SK-N-SH treated with all-trans-retinoic acid at 6 μM for 48 hours (cell line): ENCODE measurements around the gene RNF138.
"Not testable (repeated sequence)": the region's sequence is repeated elsewhere in the genome, so short reads cannot be mapped to it uniquely, and the experiment has no call there.

ENCODE experiments used
- ATAC-seq: fragments of 200-7000 bp; cut with Tn5 transposase; 3 replicates; pipeline ENCODE4 v1.9.1; 2020; ENCODE audit warnings: mild to moderate bottlenecking, moderate library complexity
- CREB5 ChIP-seq: fragments of 250-450 bp; sonication (Bioruptor Pico); IDR thresholded peaks from 2 replicates; pipeline ENCODE4 v1.5.1; 2020; ENCODE audit warnings: low read depth, mild to moderate bottlenecking, moderate library complexity
- CSRNP3 ChIP-seq: fragments of 250-450 bp; sonication (Bioruptor Pico); IDR thresholded peaks from 2 replicates; pipeline ENCODE4 v1.5.1; 2021; ENCODE audit warnings: mild to moderate bottlenecking, moderate library complexity
- ISL1 ChIP-seq: fragments of 250-450 bp; sonication (Bioruptor Pico); IDR thresholded peaks from 2 replicates; pipeline ENCODE4 v2.1.2; 2022; ENCODE audit warnings: mild to moderate bottlenecking, moderate library complexity
- POU6F1 ChIP-seq: fragments of 250-450 bp; sonication (Bioruptor Pico); IDR thresholded peaks from 2 replicates; pipeline ENCODE4 v1.8.0; 2021; ENCODE audit warnings: low read depth, mild to moderate bottlenecking, moderate library complexity, borderline replicate concordance
- PPARA ChIP-seq: fragments of 250-450 bp; sonication (Bioruptor Pico); IDR thresholded peaks from 2 replicates; pipeline ENCODE4 v1.5.0; 2020; ENCODE audit warnings: mild to moderate bottlenecking, borderline replicate concordance
- SNAI2 ChIP-seq: fragments of 250-450 bp; sonication (Bioruptor Pico); IDR thresholded peaks from 2 replicates; pipeline ENCODE4 v1.5.0; 2020; ENCODE audit warnings: mild to moderate bottlenecking, moderate library complexity
- ZFP30 ChIP-seq: fragments of 450-650 bp; formaldehyde crosslinking; IDR thresholded peaks from 2 replicates; pipeline ENCODE4 v1.5.0; 2022; ENCODE audit warnings: mild to moderate bottlenecking, moderate library complexity
- ZNF70 ChIP-seq: fragments of 450-650 bp; formaldehyde crosslinking; IDR thresholded peaks from 2 replicates; pipeline ENCODE4 v1.5.0; 2020; ENCODE audit warnings: mild to moderate bottlenecking, moderate library complexity

RNF138 gene

GRCh38 chr18:32174719-32175118 is 83.0 kb downstream of the RNF138 start (continued):
- TF ChIP-seq CSRNP3 (CRISPR knock-in tag) (no peak), CREB5 (no peak), POU6F1 (CRISPR knock-in tag) (no peak), ZFP30 (CRISPR knock-in tag) (no peak), PPARA (CRISPR knock-in tag) (no peak)

GRCh38 chr18:32175265-32175664 is 83.6 kb downstream of the RNF138 start:
- no peak for TF ChIP-seq ISL1
- TF ChIP-seq SNAI2, result no peak
- TF ChIP-seq, all 23 proteins: peak for 0
- ATAC-seq, result no peak

GRCh38 chr18:32176745-32177144 is 85.1 kb downstream of the RNF138 start:
- ATAC-seq, result not testable (repeated sequence)

GRCh38 chr18:32177530-32177929 is 85.9 kb downstream of the RNF138 start:
- no peak for ATAC-seq
- TF ChIP-seq ZNF70 (CRISPR knock-in tag), result no peak
- TF ChIP-seq ISL1, result no peak
- TF ChIP-seq PPARA (CRISPR knock-in tag), result no peak
- no peak for TF ChIP-seq ZFP30 (CRISPR knock-in tag)
- TF ChIP-seq, all 23 proteins: peak for 0
